ENCODE measurements around the gene AGAP1.
"Not testable (repeated sequence)": the region's sequence is repeated elsewhere in the genome, so short reads cannot be mapped to it uniquely, and the experiment has no call there.

Gene AGAP1

GRCh38 chr2:236054125-236054524 lies 560.3 kb downstream of the AGAP1 start:
- ATAC-seq, result no peak

- ATAC-seq, result no peak
Measured at GRCh38 chr2:236054621-236055305, 560.9 kb downstream of the AGAP1 start.

GRCh38 chr2:236055471-236055870 lies 561.6 kb downstream of the AGAP1 start:
- ATAC-seq, result no peak

- no peak for ATAC-seq
Measured at GRCh38 chr2:236056141-236056540, 562.3 kb downstream of the AGAP1 start.

GRCh38 chr2:236057375-236057774 lies 563.5 kb downstream of the AGAP1 start:
- no peak for ATAC-seq

- no peak for ATAC-seq
Measured at GRCh38 chr2:236061497-236061896, 567.7 kb downstream of the AGAP1 start.

GRCh38 chr2:236061899-236062298 lies 568.1 kb downstream of the AGAP1 start:
- no peak for ATAC-seq

- ATAC-seq, result not testable (repeated sequence)
Measured at GRCh38 chr2:236062806-236063205, 569.0 kb downstream of the AGAP1 start.

GRCh38 chr2:236063994-236064393 lies 570.2 kb downstream of the AGAP1 start:
- ATAC-seq, result no peak

- no peak for ATAC-seq
Measured at GRCh38 chr2:236065314-236066160, 571.7 kb downstream of the AGAP1 start.

- ATAC-seq, result no peak
Measured at GRCh38 chr2:236070236-236070635, 576.4 kb downstream of the AGAP1 start.

GRCh38 chr2:236073246-236073645 lies 579.4 kb downstream of the AGAP1 start:
- no peak for ATAC-seq

GRCh38 chr2:236073867-236074655 lies 580.2 kb downstream of the AGAP1 start:
- ATAC-seq, result no peak

- ATAC-seq, result no peak
Measured at GRCh38 chr2:236075802-236076201, 582.0 kb downstream of the AGAP1 start.

GRCh38 chr2:236078297-236079255 lies 584.7 kb downstream of the AGAP1 start:
- no peak for ATAC-seq

- ATAC-seq, result no peak
Measured at GRCh38 chr2:236080412-236080811, 586.6 kb downstream of the AGAP1 start.

- no peak for ATAC-seq
Measured at GRCh38 chr2:236081171-236081570, 587.3 kb downstream of the AGAP1 start.

GRCh38 chr2:236082061-236082460 lies 588.2 kb downstream of the AGAP1 start:
- no peak for ATAC-seq

- no peak for ATAC-seq
Measured at GRCh38 chr2:236083934-236084333, 590.1 kb downstream of the AGAP1 start.

- no peak for ATAC-seq
Measured at GRCh38 chr2:236085211-236085610, 591.4 kb downstream of the AGAP1 start.

- ATAC-seq, result no peak
Measured at GRCh38 chr2:236085647-236086046, 591.8 kb downstream of the AGAP1 start.

GRCh38 chr2:236086403-236086970 lies 592.6 kb downstream of the AGAP1 start:
- no peak for ATAC-seq

All from activated CD4-positive, CD25-positive, alpha-beta regulatory T cell treated with anti-CD3 and anti-CD28 coated beads, Interleukin-2, amount 50 U/mL, for 24 hours (primary cell).